Stimulated activated CD8-positive, alpha-beta memory T cell treated with anti-CD3 and anti-CD28 coated beads, Interleukin-4, amount 100 ng/mL, for 24 hours (primary cell): ENCODE results near the gene ABCC1.
A peak's percentile ranks its signal among the peaks of the same experiment; 100 is the strongest.

Experiments used
- DNase-seq: peaks from one replicate; pipeline ENCODE4 v3.0.0-alpha.2; 2020; ENCODE audit warnings: low read depth

ABCC1 gene

DNA sequence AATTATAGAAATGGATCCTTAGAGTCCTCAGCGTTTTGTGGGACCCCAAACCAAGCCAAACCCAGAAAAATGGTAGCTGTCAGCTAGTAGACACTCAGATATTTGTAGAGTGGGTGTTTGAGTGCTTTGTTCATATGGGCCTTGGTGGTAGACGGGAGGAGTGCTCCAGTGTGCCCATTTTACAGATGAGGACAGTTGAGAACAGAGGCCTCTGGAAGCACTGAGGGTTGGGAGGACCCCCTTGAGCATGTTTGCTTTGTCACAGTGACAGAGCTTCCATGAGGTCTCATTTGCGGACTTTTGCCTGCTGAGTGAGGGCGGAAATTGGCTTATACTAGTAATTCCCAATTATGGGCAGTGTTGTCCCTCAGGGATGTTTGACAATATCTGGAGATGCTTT is 162.2 kb downstream of the ABCC1 start:
- DNase-seq, result no peak

GRCh38 chr16:16112450-16113053 is 163.1 kb downstream of the ABCC1 start:
- no peak for DNase-seq

- no peak for DNase-seq
These were observed 163.7 kb downstream of the ABCC1 start for GRCh38 chr16:16113076-16113475.

GRCh38 chr16:16116841-16117240 is 167.4 kb downstream of the ABCC1 start:
- no peak for DNase-seq

DNA sequence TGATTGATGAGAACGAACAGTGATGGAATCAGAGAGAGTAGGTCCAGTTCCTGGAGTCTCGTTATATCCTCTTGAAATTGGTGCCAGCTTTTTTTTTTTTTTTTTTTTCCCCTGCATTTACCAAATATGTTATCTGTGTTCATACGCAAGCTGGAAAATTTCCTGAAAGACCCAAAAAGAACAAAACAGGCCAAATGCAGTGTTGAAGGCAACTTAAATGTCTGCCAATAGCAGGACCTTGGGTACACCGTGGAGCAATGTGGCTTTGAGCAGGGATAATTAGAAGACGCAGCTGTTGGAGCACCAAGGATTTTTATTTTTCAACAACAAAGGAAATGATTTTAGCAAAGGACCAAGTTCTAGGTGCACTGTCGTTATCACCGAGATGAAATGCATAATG is 168.9 kb downstream of the ABCC1 start:
- DNase-seq, result no peak

DNA sequence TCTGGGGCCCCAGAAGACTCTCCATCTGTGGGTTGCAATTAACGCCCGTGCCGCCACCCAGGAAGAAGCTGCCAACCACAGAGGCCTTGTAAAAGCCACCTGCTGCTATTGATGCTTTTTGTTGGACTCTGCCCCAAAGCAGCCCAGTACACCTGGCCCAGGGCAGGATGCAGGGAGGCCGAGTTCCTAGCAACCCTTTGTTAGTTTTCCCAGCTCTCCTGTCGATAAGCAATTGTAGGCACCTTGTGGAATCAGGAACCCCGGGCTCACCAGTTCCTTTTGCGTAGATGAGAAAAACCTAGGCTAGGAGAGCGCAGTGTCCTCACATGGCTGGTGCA is 170.6 kb downstream of the ABCC1 start:
- DNase-seq, result no peak

DNA sequence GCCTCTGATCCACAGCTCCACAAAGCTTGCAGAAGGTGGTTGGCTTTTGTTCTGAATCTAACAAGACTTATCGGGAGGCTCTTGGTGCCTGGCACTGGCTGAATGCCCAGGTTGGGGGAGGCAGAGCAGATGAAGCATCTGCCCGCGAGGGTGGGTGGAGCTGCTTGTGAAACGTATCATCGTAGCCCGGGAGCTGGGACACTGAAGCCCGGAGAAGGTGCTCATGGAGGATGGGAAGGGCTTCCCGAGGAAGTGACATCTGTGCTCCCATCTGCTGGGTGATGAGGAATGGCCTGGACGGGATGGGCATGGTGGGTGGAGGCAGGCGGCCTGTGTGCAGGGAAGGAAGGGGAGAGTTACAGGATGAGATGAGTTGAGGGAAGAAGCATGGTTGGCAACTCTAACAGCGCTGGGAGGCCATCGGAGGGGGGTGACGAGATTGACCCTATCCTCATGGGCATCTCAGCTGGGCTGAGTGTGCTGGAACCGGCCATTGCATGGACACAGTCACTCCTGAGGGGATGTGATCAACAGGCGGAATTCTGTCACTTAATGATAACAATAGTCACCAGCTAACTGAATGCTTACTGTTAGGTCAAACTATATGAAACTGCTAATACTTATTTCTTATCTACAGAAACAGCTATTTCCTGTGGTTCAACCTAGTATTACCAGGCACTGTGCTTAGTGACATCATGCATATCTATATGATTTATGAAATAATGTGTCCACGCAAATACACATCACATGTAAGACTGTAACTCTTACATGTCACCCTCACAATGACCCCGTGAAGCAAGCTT is 171.2 kb downstream of the ABCC1 start:
- no peak for DNase-seq

DNA sequence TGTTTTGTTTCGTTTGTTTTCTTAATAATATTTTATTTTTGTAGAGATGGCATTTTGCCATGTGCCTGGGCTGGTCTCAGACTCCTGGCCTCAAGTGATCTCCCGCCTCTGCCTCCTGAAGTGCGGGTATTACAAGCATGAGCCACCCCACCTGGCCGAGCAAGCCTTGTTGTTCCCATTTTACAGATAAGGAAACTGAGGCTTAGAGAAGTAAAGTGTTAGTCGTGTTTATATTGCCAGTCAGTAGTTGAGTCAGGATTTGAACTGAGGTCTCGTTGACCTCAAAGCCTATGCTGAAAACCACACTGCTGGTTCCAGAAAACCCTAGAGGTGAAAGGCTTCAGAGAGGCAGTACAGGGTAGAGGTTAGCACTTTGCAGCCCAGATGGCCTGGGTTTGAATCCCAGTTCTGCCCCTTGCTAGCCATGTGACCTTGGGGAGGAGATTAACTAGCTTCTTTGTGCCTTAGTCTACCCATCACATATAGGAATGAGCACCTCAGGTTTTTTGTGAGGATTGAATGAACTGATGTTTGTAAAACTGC is 171.8 kb downstream of the ABCC1 start:
- no peak for DNase-seq

DNA sequence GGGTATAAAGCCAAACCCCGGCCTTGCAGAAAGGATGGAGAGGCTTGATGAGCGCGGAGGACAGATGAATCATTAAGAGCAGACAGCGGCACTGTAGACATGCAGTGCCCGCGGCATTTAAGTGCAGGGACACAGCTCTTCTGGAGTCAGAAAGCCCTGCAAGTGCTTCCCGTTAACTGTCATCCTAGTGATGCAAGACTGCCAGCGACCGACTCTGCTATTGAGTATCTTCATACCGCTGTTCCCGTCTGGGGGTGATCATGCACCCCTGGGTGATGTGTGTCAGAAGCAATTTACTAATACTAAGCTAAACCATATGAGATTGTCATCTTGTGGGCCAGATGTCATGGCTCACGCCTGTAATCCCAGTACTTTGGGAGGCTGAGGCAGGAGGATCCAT is 172.8 kb downstream of the ABCC1 start:
- DNase-seq, result no peak

GRCh38 chr16:16124438-16124837 is 175.0 kb downstream of the ABCC1 start:
- DNase-seq, result no peak

GRCh38 chr16:16124974-16125373 is 175.6 kb downstream of the ABCC1 start:
- DNase-seq, result no peak

- DNase-seq, result no peak
These were observed 177.5 kb downstream of the ABCC1 start for GRCh38 chr16:16126896-16127295.

DNA sequence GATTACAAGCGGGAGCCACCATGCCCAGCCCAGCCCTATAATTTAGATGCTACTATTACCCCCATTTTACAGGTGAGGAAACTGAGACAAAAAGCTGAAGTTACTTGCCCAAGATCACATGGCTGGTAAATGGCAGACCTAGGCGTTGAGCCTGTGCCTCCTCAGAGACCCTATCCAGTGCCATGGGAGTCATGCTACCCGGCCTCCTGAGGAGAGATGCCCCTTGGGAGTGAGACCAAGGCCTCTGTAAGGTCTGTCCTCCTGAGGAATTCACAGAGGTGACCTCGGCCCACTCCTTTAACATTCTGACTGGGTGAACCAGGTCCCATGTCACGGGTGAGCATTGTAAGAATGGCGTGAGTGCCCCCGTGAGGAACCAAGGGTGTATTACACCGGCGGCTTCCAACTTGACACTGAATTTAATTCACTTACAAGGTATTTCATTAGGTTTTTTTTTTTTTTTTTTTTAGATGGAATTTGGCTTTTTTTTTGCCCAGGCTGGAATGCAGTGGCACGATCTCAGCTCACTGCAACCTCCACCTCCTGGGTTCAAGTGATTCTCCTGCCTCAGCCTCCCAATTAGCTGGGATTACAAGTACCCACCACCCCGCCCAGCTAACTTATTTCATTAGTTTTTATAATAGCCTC is 178.2 kb downstream of the ABCC1 start:
- peak; percentile 37 for DNase-seq

DNA sequence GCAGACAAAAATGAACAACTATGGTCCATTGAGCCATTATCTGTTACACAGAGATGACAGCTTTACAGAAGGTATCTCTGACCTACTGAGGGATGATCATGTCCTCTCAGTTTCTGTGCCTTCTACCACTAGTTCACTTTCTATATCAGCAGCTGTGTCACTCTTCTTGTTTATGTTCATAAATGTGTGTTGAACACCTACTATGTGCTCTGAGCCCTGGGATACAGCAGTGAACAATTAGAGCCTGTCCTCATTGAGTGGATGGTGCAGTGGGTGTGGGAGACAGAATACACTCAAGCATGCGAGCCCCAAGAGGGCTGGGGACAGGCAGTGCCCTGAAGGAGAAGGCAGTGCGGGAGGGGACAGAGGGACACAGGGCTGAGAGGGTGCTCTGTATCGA is 181.8 kb downstream of the ABCC1 start:
- no peak for DNase-seq

DNA sequence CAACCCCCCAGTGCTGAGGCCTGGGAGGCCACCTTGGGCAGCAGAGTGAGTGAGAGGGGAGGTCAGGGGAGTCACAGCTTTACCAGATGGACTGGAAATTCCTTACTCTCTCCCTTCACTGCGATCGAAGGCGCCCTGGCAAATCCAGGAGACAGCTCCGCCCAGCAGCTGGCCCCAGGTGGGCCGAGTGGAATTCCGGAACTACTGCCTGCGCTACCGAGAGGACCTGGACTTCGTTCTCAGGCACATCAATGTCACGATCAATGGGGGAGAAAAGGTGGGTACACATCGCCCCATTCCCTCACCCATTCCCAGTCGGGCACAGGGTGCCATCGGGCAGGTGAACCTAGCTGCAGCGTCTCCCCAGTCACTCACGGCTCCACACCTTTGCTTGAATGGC is 182.2 kb downstream of the ABCC1 start:
- DNase-seq, result no peak

DNA sequence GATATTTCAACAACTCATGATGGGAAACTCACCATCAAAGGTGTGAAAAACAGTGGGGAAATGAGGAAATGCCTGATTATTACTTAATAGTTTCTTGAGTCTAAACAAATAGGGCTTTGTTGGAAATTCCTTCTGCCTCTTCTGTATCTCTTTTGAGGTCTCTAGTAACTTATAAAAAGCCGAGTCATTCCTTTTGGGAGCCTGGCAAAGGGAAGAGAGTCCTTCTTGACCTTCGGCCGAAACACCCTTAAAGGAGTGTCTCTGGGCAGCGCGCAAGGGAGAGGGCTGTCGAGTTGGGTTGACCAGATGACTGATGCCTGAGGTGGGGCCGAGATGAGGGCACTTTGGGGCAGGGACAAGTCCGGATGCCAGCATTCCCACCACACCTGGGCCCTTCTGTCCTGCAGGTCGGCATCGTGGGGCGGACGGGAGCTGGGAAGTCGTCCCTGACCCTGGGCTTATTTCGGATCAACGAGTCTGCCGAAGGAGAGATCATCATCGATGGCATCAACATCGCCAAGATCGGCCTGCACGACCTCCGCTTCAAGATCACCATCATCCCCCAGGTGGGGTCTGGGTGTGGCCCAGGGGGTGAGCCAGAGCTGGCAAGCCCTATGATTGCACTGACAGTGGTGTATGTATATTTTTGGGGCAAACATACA is 184.7 kb downstream of the ABCC1 start:
- no peak for DNase-seq

DNA sequence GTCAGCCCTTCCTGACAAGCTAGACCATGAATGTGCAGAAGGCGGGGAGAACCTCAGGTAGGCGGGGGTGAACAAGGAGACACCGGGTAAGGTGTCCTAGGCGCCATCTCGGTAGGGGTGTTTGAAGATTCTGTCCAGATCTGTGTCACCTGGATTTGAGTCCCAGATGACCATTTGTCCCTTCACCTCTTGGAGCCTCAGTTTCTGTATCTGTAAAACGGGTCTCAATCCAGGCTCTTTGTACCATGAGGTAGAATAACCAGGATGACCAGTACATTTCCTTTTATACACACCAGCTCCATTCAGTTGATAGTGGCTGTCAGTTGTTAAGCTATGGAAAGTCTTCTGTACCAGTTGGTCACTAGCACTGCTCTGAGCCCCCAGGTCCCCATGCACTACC is 187.2 kb downstream of the ABCC1 start:
- DNase-seq, result no peak

DNA sequence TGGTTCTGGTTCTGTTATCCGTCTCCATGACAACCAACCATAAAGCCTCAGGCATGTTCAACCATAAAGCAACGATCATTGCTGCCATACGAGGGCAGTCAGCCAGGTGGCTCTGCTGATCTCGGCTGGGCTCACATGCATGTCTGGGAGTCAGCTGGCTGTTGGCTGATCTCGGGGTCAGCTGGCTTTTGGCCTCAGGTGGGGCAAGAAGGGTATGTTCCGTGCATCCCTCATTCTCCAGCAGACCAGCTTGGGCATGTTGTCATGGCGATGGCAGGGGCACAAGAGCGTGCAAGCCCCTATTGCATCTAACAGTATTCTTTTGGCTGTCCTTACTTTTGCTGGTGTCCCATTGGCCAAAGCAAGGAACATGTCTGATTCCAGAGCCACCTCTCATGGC is 187.7 kb downstream of the ABCC1 start:
- no peak for DNase-seq

GRCh38 chr16:16138034-16138635 is 188.7 kb downstream of the ABCC1 start:
- DNase-seq, result no peak

- no peak for DNase-seq
These were observed 189.6 kb downstream of the ABCC1 start for GRCh38 chr16:16139061-16139460.

DNA sequence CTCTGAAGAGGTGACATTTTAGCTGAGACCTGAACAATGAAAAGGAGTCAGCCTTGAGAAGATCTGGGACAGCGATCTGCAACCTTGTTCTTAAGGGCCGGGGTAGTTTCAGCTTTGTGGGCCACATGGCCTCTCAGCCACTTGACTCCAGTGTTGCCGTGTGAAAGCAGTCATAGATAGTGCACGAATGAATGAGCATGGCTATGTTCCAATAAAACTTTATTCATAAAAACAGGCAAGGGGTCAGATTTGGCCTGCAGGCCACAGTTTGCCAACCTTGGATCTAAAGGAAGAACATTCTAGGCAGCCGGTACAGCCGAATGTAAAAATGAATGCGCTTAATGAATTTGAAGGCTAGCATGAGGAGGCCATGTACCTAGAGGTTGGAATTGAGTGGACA is 190.4 kb downstream of the ABCC1 start:
- DNase-seq, result no peak

DNA sequence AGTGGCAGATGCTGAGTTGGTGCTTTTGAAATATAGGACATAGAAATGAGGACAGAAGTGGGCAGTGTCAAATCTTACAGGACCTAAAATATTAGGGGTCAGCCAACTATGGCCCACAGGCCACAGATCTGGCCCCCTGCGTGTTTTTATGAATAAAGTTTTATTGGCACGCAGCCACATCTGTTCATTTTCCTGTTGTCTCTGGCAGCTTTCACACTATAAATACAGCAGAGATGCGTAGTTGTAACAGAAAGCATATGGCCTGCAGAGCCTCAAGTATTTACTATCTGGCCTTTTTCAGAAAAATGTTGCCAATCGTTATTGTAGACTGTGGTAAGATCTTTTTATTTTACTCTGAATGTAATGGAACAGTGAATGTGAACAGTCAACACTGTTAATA is 191.1 kb downstream of the ABCC1 start:
- DNase-seq, result no peak
